H9 (cell line): Measurements from ENCODE around the gene SBK3. TPM values are rescaled to one million over a fixed set of nuclear protein-coding genes. Genes with fewer than 3 reads are reported as not detected.

Source experiments
- DNase-seq: peaks from one replicate; pipeline ENCODE4 v3.0.0-alpha.2; 2017
- H2AFZ ChIP-seq: one replicate; pipeline ENCODE4 v1.6.1; 2013; ENCODE audit warnings: mild to moderate bottlenecking, low read length, control low read depth, moderate library complexity
- H2AK5ac ChIP-seq: 2 replicates; pipeline ENCODE4 v1.6.1; 2013; ENCODE audit warnings: low read length, control low read depth, mixed read lengths; ENCODE audit not compliant: insufficient read length
- H2BK120ac ChIP-seq: one replicate; pipeline ENCODE4 v1.6.1; 2013; ENCODE audit warnings: low read depth, mild to moderate bottlenecking, low read length, control low read depth, inconsistent platforms; ENCODE audit not compliant: poor library complexity, severe bottlenecking
- H2BK12ac ChIP-seq: 2 replicates; pipeline ENCODE4 v1.6.1; 2013; ENCODE audit warnings: low read length, control low read depth, mixed read lengths, low read depth; ENCODE audit not compliant: insufficient read length
- H2BK15ac ChIP-seq: 2 replicates; pipeline ENCODE4 v1.6.1; 2013; ENCODE audit warnings: low read depth, low read length, control low read depth
- H2BK20ac ChIP-seq: one replicate; pipeline ENCODE4 v1.6.1; 2013; ENCODE audit warnings: low read depth, mild to moderate bottlenecking, low read length, control low read depth, inconsistent platforms; ENCODE audit not compliant: poor library complexity, severe bottlenecking
- H2BK5ac ChIP-seq: 2 replicates; pipeline ENCODE4 v1.6.1; 2013; ENCODE audit warnings: low read length, control low read depth, mixed read lengths; ENCODE audit not compliant: insufficient read length
- H3K14ac ChIP-seq: 2 replicates; pipeline ENCODE4 v1.6.1; 2013; ENCODE audit warnings: low read length, control low read depth; ENCODE audit not compliant: insufficient read depth
- H3K18ac ChIP-seq: 2 replicates; pipeline ENCODE4 v1.6.1; 2013; ENCODE audit warnings: low read depth, mild to moderate bottlenecking, mixed read lengths, low read length, control low read depth; ENCODE audit not compliant: insufficient read length
- H3K23ac ChIP-seq: 2 replicates; pipeline ENCODE4 v1.6.1; 2013; ENCODE audit warnings: low read length, control low read depth, mixed read lengths, low read depth; ENCODE audit not compliant: insufficient read length
- H3K23me2 ChIP-seq: 2 replicates; pipeline ENCODE4 v1.6.1; 2013; ENCODE audit warnings: low read depth, mild to moderate bottlenecking, mixed read lengths, low read length, control low read depth; ENCODE audit not compliant: insufficient read length, poor library complexity, severe bottlenecking
- H3K27ac ChIP-seq: 2 replicates; pipeline ENCODE4 v1.5.1; 2013; ENCODE audit warnings: low read length, control low read depth, mixed read lengths, low read depth; ENCODE audit not compliant: insufficient read length
- H3K27me3 ChIP-seq: 2 replicates; pipeline ENCODE4 v1.6.1; 2013; ENCODE audit warnings: low read length, control low read depth, inconsistent platforms; ENCODE audit not compliant: insufficient read depth
- H3K4ac ChIP-seq: 2 replicates; pipeline ENCODE4 v1.6.1; 2013; ENCODE audit warnings: low read depth, mild to moderate bottlenecking, control low read depth, inconsistent platforms, low read length, moderate library complexity
- H3K4me1 ChIP-seq: 2 replicates; pipeline ENCODE4 v1.6.1; 2013; ENCODE audit warnings: low read length, control low read depth, inconsistent platforms; ENCODE audit not compliant: insufficient read depth
- H3K4me2 ChIP-seq: 2 replicates; pipeline ENCODE4 v1.6.1; 2013; ENCODE audit warnings: low read length, control low read depth, mixed read lengths; ENCODE audit not compliant: insufficient read length, insufficient read depth
- H3K56ac ChIP-seq: 2 replicates; pipeline ENCODE4 v1.6.1; 2013; ENCODE audit warnings: low read depth, mild to moderate bottlenecking, mixed read lengths, low read length, control low read depth; ENCODE audit not compliant: insufficient read length
- H3K79me1 ChIP-seq: 2 replicates; pipeline ENCODE4 v1.6.1; 2013; ENCODE audit warnings: low read depth, mild to moderate bottlenecking, moderate library complexity, low read length, control low read depth, inconsistent platforms; ENCODE audit not compliant: insufficient read depth, poor library complexity, severe bottlenecking
- H3K79me2 ChIP-seq: 2 replicates; pipeline ENCODE4 v1.6.1; 2013; ENCODE audit warnings: low read length, control low read depth, inconsistent platforms; ENCODE audit not compliant: insufficient read depth
- H3K9ac ChIP-seq: 2 replicates; pipeline ENCODE4 v1.6.1; 2013; ENCODE audit warnings: low read length, control low read depth, mixed read lengths; ENCODE audit not compliant: insufficient read length; ENCODE audit errors: extremely low read depth
- H3K9me3 ChIP-seq: one replicate; pipeline ENCODE4 v1.6.1; 2013; ENCODE audit warnings: low read depth, low read length, inconsistent platforms; ENCODE audit not compliant: control insufficient read depth
- H3T11ph ChIP-seq: one replicate; pipeline ENCODE4 v1.6.1; 2013; ENCODE audit warnings: mild to moderate bottlenecking, low read length, control low read depth, inconsistent platforms
- H4K20me1 ChIP-seq: one replicate; pipeline ENCODE4 v1.6.1; 2013; ENCODE audit not compliant: control insufficient read depth, insufficient read length, insufficient read depth
- H4K5ac ChIP-seq: 2 replicates; pipeline ENCODE4 v1.6.1; 2013; ENCODE audit warnings: low read depth, mild to moderate bottlenecking, mixed read lengths, low read length, control low read depth; ENCODE audit not compliant: insufficient read length
- H4K8ac ChIP-seq: replicated peaks from 2 replicates; pipeline ENCODE4 v1.6.1; 2013; ENCODE audit warnings: low read length, control low read depth, mixed read lengths, low read depth; ENCODE audit not compliant: insufficient read length
- H4K91ac ChIP-seq: 2 replicates; pipeline ENCODE4 v1.6.1; 2013; ENCODE audit warnings: low read depth, mild to moderate bottlenecking, moderate library complexity, mixed read lengths, low read length, control low read depth; ENCODE audit not compliant: insufficient read length
- H3K27ac Mint-ChIP-seq, 3 experiments: 2 replicates in 2 of 3; 3 replicates in 1 of 3; pipeline ENCODE4 v1.8.0; 2020 to 2021; ENCODE audit warnings: mixed read lengths in 3 of 3, mild to moderate bottlenecking in 1 of 3, moderate library complexity in 1 of 3
- H3K27me3 Mint-ChIP-seq: 2 replicates; pipeline ENCODE4 v1.8.0; 2021; ENCODE audit warnings: low read depth, mild to moderate bottlenecking, moderate library complexity, mixed read lengths
- H3K36me3 Mint-ChIP-seq, 3 experiments: 2 replicates in 2 of 3; 3 replicates in 1 of 3; pipeline ENCODE4 v1.8.0; 2020 to 2021; ENCODE audit warnings: low read depth in 3 of 3, mixed read lengths in 3 of 3; ENCODE audit not compliant: insufficient read depth in 1 of 3
- H3K4me1 Mint-ChIP-seq, 2 experiments: 2 replicates each; pipeline ENCODE4 v1.8.0; 2020; ENCODE audit warnings: mixed read lengths in 2 of 2
- H3K4me3 Mint-ChIP-seq, 2 experiments: 2 replicates in 1 of 2; 3 replicates in 1 of 2; pipeline ENCODE4 v1.8.0; 2020 to 2021; ENCODE audit warnings: mild to moderate bottlenecking in 2 of 2, mixed read lengths in 2 of 2, moderate library complexity in 1 of 2
- H3K9me3 Mint-ChIP-seq, 2 experiments: 2 replicates in 1 of 2; 3 replicates in 1 of 2; pipeline ENCODE4 v1.8.0; 2020; ENCODE audit warnings: mild to moderate bottlenecking in 2 of 2, mixed read lengths in 2 of 2, moderate library complexity in 1 of 2
- CTCF ChIP-seq: fragments of 200-600 bp; sonication (generic); conservative IDR thresholded peaks from 3 replicates; pipeline ENCODE4 v1.8.0; 2021; ENCODE audit warnings: antibody characterized with exemption, mild to moderate bottlenecking
- WGBS: extraction: QIAGEN DNeasy Blood & Tissue Kit; methylation state at CpG from one replicate; pipeline ENCODE4 v1.1.7; 2013; ENCODE audit warnings: missing lambda C conversion rate, low lambda C conversion rate, mixed read lengths; ENCODE audit not compliant: insufficient read length; ENCODE audit errors: extremely low coverage; 5-methylcytosine and 5-hydroxymethylcytosine counted together
- total RNA-seq: library from RNA; stranded (reverse); gene quantifications from 2 replicates; pipeline ENCODE4 v1.2.1, GENCODE V29; 2021

The SBK3 gene
- total RNA-seq, 1 experiment from 2014 or later = 0.70 TPM

- no peak overlapping the region for H3K56ac ChIP-seq
- H2AK5ac ChIP-seq = no peak overlapping the region
- no peaks in the 10 kb centered on the region for H3K79me2 ChIP-seq
- no peak overlapping the region for H2BK5ac ChIP-seq
- no peak overlapping the region for H2BK120ac ChIP-seq
- H3K27me3 ChIP-seq = no peaks in the 10 kb centered on the region
- Mint-ChIP-seq H3K9me3 (no peaks in the 10 kb centered on the region), H3K4me3 (no peak overlapping the region; a peak in 1 of 5 replicates), H3K36me3 (no peaks in the 10 kb centered on the region), H3K27ac (no peak overlapping the region; a peak in 1 of 7 replicates), H3K27me3 (peaks cover 9% of the 10 kb centered on the region), H3K4me1 (peaks cover 27 to 44% of the 10 kb centered on the region in 2 experiments)
- no peak overlapping the region for H3K14ac ChIP-seq
- H2BK15ac ChIP-seq = no peak overlapping the region
- no peak overlapping the region for H3K4ac ChIP-seq
- no peaks in the 10 kb centered on the region for H3K79me1 ChIP-seq
- no peak overlapping the region for H2BK12ac ChIP-seq
- H4K8ac ChIP-seq = no peak overlapping the region
- H3K9me3 ChIP-seq = no peaks in the 10 kb centered on the region
- H3T11ph ChIP-seq = no peak overlapping the region
- H4K91ac ChIP-seq = no peak overlapping the region
- H3K23ac ChIP-seq = no peak overlapping the region
- H4K5ac ChIP-seq = no peak overlapping the region
- H3K23me2 ChIP-seq = peaks cover 8% of the 10 kb centered on the region
- H4K20me1 ChIP-seq = no peaks in the 10 kb centered on the region
- WGBS = no CpG with 5 or more reads among the region's 24 CpGs
- H3K4me1 ChIP-seq = peaks cover 3% of the 10 kb centered on the region
- no peak overlapping the region for H3K9ac ChIP-seq
- no peak for TF ChIP-seq CTCF
- no peak overlapping the region for H2BK20ac ChIP-seq
- H3K18ac ChIP-seq = no peak overlapping the region
- no peak overlapping the region for H2AFZ ChIP-seq
- no peak overlapping the region for H3K27ac ChIP-seq
- DNase-seq = no peak
- H3K4me2 ChIP-seq = no peak overlapping the region
Measured at GRCh38 chr19:55491546-55492360, 53.6 kb downstream of the SBK3 start.

Other genes with a start within 250 kb of the SBK3 start
- 0.63 TPM in 1 of 2 replicates, not detected in the other for gene TMEM150B, start 220.2 kb downstream of the SBK3 start, total RNA-seq
- 53.7 and 54.5 TPM in 2 replicates for gene KMT5C, start 205.7 kb downstream of the SBK3 start, total RNA-seq
- gene COX6B2, start 190.8 kb downstream of the SBK3 start, total RNA-seq = 4.0 and 5.0 TPM in 2 replicates
- gene GARIN5B, start 182.3 kb downstream of the SBK3 start, total RNA-seq = 0.13 and 0.15 TPM in 2 replicates
- 3.8 and 3.9 TPM in 2 replicates for gene IL11, start 175.1 kb downstream of the SBK3 start, total RNA-seq
- 1.5 and 1.6 TPM in 2 replicates for gene TMEM190, start 168.7 kb downstream of the SBK3 start, total RNA-seq
- 3.8 and 4.8 TPM in 2 replicates for gene TMEM238, start 161.3 kb downstream of the SBK3 start, total RNA-seq
- 2,076 and 2,130 TPM in 2 replicates for gene RPL28, start 159.6 kb downstream of the SBK3 start, total RNA-seq
- gene UBE2S, start 137.8 kb downstream of the SBK3 start, total RNA-seq = 391 and 393 TPM in 2 replicates
- gene SHISA7, start 102.2 kb downstream of the SBK3 start, total RNA-seq = 0.31 TPM in 2 replicates
- gene ISOC2, start 83.9 kb downstream of the SBK3 start, total RNA-seq = 68.2 and 72.2 TPM in 2 replicates
- 1.2 and 2.1 TPM in 2 replicates for gene C19orf85, start 80.8 kb downstream of the SBK3 start, total RNA-seq
- 16.5 and 16.6 TPM in 2 replicates for gene ZNF628, start 68.9 kb downstream of the SBK3 start, total RNA-seq
- 48.7 and 51.2 TPM in 2 replicates for gene NAT14, start 60.4 kb downstream of the SBK3 start, total RNA-seq
- gene SSC5D, start 57.1 kb downstream of the SBK3 start, total RNA-seq = 2.5 and 3.2 TPM in 2 replicates
- gene SBK2, start 8.4 kb downstream of the SBK3 start, total RNA-seq = 2.5 and 2.8 TPM in 2 replicates
- gene ZNF579, start 35.3 kb upstream of the SBK3 start, total RNA-seq = 19.9 and 21.5 TPM in 2 replicates
- gene FIZ1, start 54.0 kb upstream of the SBK3 start, total RNA-seq = 21.5 and 25.2 TPM in 2 replicates
- 2.9 and 3.0 TPM in 2 replicates for gene ZNF524, start 54.7 kb upstream of the SBK3 start, total RNA-seq
- gene ZNF865, start 60.1 kb upstream of the SBK3 start, total RNA-seq = 13.8 and 14.3 TPM in 2 replicates
- gene ZNF784, start 79.0 kb upstream of the SBK3 start, total RNA-seq = 9.9 and 10.7 TPM in 2 replicates
- gene ZNF580, start 95.5 kb upstream of the SBK3 start, total RNA-seq = 22.4 and 22.8 TPM in 2 replicates
- 65.1 and 68.0 TPM in 2 replicates for gene ZNF581, start 98.1 kb upstream of the SBK3 start, total RNA-seq
- gene CCDC106, start 102.7 kb upstream of the SBK3 start, total RNA-seq = 19.9 and 20.0 TPM in 2 replicates
- 321 and 342 TPM in 2 replicates for gene U2AF2, start 109.5 kb upstream of the SBK3 start, total RNA-seq
- gene EPN1, start 129.7 kb upstream of the SBK3 start, total RNA-seq = 158 and 159 TPM in 2 replicates
- not detected in 2 replicates for gene NLRP9, start 192.9 kb upstream of the SBK3 start, total RNA-seq
- not detected in 2 replicates for gene RFPL4A, start 213.6 kb upstream of the SBK3 start, total RNA-seq
- not detected in 2 replicates for gene RFPL4AL1, start 223.6 kb upstream of the SBK3 start, total RNA-seq